IMR-90 (cell line): Measurements from ENCODE around the gene RAP1GAP2. TPM values are rescaled to one million over a fixed set of nuclear protein-coding genes. Genes with fewer than 3 reads are reported as not detected.

Experiments
- ATAC-seq: fragments of 200-7000 bp; cut with Tn5 transposase; 2 replicates; pipeline ENCODE4 v1.9.1; 2020; ENCODE audit warnings: low read depth, mild to moderate bottlenecking, moderate library complexity
- BruUV-seq: library from RNA; stranded (reverse); fragments of 400-500 nt; replicated peaks from 2 replicates; lab custom pipeline; 2021; lab: Mats Ljungman, UMichigan
- CTCF ChIA-PET: fragments of 300-600 bp; formaldehyde crosslinking; extraction: SDS; loops from one replicate; lab custom pipeline; 2021; ENCODE audit warnings: antibody characterized with exemption; lab: Yijun Ruan, JAX
- POLR2A ChIA-PET: fragments of 300-600 bp; sonication (Branson Sonifier 250); formaldehyde crosslinking; loops from one replicate; lab custom pipeline; 2022; ENCODE audit warnings: antibody characterized with exemption; ENCODE audit not compliant: unreplicated experiment; lab: Charles Lee
- DNase-seq: peaks from one replicate; pipeline ENCODE4 v3.0.0; 2013
- H2AFZ ChIP-seq: replicated peaks from 2 replicates; pipeline ENCODE3; 2013; ENCODE audit warnings: low read length, mild to moderate bottlenecking; ENCODE audit not compliant: poor library complexity
- H2AK5ac ChIP-seq: 2 replicates; pipeline ENCODE4 v1.6.1; 2013; ENCODE audit warnings: low read depth, low read length, inconsistent platforms
- H2AK9ac ChIP-seq: replicated peaks from 2 replicates; pipeline ENCODE3; 2013; ENCODE audit warnings: mild to moderate bottlenecking, low read depth, low read length, moderate library complexity; ENCODE audit not compliant: poor library complexity
- H2BK120ac ChIP-seq: 2 replicates; pipeline ENCODE4 v1.6.1; 2013; ENCODE audit warnings: low read depth, low read length, inconsistent platforms
- H2BK15ac ChIP-seq: 3 replicates; pipeline ENCODE4 v1.6.1; 2013; ENCODE audit warnings: low read depth, low read length, inconsistent platforms
- H2BK20ac ChIP-seq: 2 replicates; pipeline ENCODE4 v1.6.1; 2013; ENCODE audit warnings: low read depth, mild to moderate bottlenecking, inconsistent platforms, low read length, moderate library complexity
- H2BK5ac ChIP-seq: 2 replicates; pipeline ENCODE4 v1.6.1; 2013; ENCODE audit warnings: mild to moderate bottlenecking, low read depth, low read length, inconsistent platforms; ENCODE audit not compliant: poor library complexity, severe bottlenecking
- H3K14ac ChIP-seq: replicated peaks from 2 replicates; pipeline ENCODE4 v1.6.1; 2013; ENCODE audit warnings: low read depth, low read length, inconsistent platforms
- H3K18ac ChIP-seq: 2 replicates; pipeline ENCODE4 v1.6.1; 2013; ENCODE audit warnings: low read depth, low read length, control low read depth
- H3K23ac ChIP-seq: 2 replicates; pipeline ENCODE4 v1.6.1; 2013; ENCODE audit warnings: low read depth, low read length, inconsistent platforms
- H3K27ac ChIP-seq: 2 replicates; pipeline ENCODE4 v1.5.1; 2013; ENCODE audit warnings: mild to moderate bottlenecking, control low read depth, low read length; ENCODE audit not compliant: insufficient read depth
- H3K27me3 ChIP-seq: 2 replicates; pipeline ENCODE4 v1.6.1; 2013; ENCODE audit warnings: low read length; ENCODE audit not compliant: control insufficient read depth, insufficient read depth
- H3K36me3 ChIP-seq: 2 replicates; pipeline ENCODE4 v1.6.1; 2013; ENCODE audit warnings: low read length, mixed read lengths; ENCODE audit not compliant: control insufficient read depth, insufficient read depth
- H3K4ac ChIP-seq: 2 replicates; pipeline ENCODE4 v1.6.1; 2013; ENCODE audit warnings: low read depth, low read length, inconsistent platforms
- H3K4me1 ChIP-seq: 2 replicates; pipeline ENCODE4 v1.6.1; 2013; ENCODE audit warnings: low read length, mixed read lengths; ENCODE audit not compliant: control insufficient read depth, insufficient read depth
- H3K4me2 ChIP-seq: 2 replicates; pipeline ENCODE4 v1.6.1; 2013; ENCODE audit warnings: low read depth, mild to moderate bottlenecking, control low read depth, low read length, moderate library complexity
- H3K4me3 ChIP-seq: 2 replicates; pipeline ENCODE4 v1.5.1; 2013; ENCODE audit warnings: low read depth, mild to moderate bottlenecking, control low read depth, low read length, moderate library complexity; ENCODE audit not compliant: insufficient read depth
- H3K56ac ChIP-seq: 2 replicates; pipeline ENCODE4 v1.6.1; 2013; ENCODE audit warnings: low read length, inconsistent platforms; ENCODE audit not compliant: insufficient read depth; ENCODE audit errors: extremely low read depth
- H3K79me1 ChIP-seq, 2 experiments: 2 replicates each; pipeline ENCODE4 v1.6.1; 2013; ENCODE audit warnings: low read length in 2 of 2, inconsistent platforms in 1 of 2, low read depth in 1 of 2
- H3K9ac ChIP-seq: 2 replicates; pipeline ENCODE4 v1.6.1; 2013; ENCODE audit warnings: low read depth, low read length, control low read depth
- H3K9me1 ChIP-seq: 2 replicates; pipeline ENCODE4 v1.6.1; 2013; ENCODE audit warnings: low read length, inconsistent platforms; ENCODE audit not compliant: insufficient read depth
- H3K9me3 ChIP-seq: 2 replicates; pipeline ENCODE4 v1.6.1; 2013; ENCODE audit warnings: low read length; ENCODE audit not compliant: control insufficient read depth, insufficient read depth
- H4K20me1 ChIP-seq: 2 replicates; pipeline ENCODE4 v1.6.1; 2013; ENCODE audit warnings: low read length, inconsistent platforms; ENCODE audit not compliant: insufficient read depth
- H4K5ac ChIP-seq: 2 replicates; pipeline ENCODE4 v1.6.1; 2013; ENCODE audit warnings: mild to moderate bottlenecking, low read depth, low read length, control low read depth
- H4K8ac ChIP-seq, 2 experiments: 2 replicates each; pipeline ENCODE4 v1.6.1; 2013; ENCODE audit warnings: low read depth in 2 of 2, low read length in 2 of 2, control low read depth in 1 of 2, inconsistent platforms in 1 of 2
- H4K91ac ChIP-seq: 2 replicates; pipeline ENCODE4 v1.6.1; 2013; ENCODE audit warnings: low read depth, low read length, inconsistent platforms; ENCODE audit not compliant: insufficient read depth
- BHLHE40 ChIP-seq: fragments of 150-350 bp; IDR thresholded peaks from 2 replicates; pipeline ENCODE4 v1.6.1; 2016; ENCODE audit warnings: mild to moderate bottlenecking, low read depth, low read length
- FOS ChIP-seq: fragments of 150-350 bp; IDR thresholded peaks from 2 replicates; pipeline ENCODE4 v1.6.1; 2016; ENCODE audit warnings: low read depth, low read length
- MAFK ChIP-seq: IDR thresholded peaks from 2 replicates; pipeline ENCODE4 v1.6.1; 2012; ENCODE audit warnings: low read depth, low read length, improper control_type of control experiment
- MAZ ChIP-seq: IDR thresholded peaks from 2 replicates; pipeline ENCODE4 v1.6.1; 2012; ENCODE audit warnings: low read depth, mild to moderate bottlenecking, low read length, improper control_type of control experiment, moderate library complexity, borderline replicate concordance
- NFE2L2 ChIP-seq: fragments of 150-350 bp; IDR thresholded peaks from 2 replicates; pipeline ENCODE4 v1.6.1; 2016; ENCODE audit warnings: low read depth, mild to moderate bottlenecking, low read length
- POLR2A ChIP-seq: IDR thresholded peaks from 2 replicates; pipeline ENCODE4 v1.6.1; 2012; ENCODE audit warnings: mild to moderate bottlenecking, low read depth, low read length
- RAD21 ChIP-seq: IDR thresholded peaks from 2 replicates; pipeline ENCODE4 v1.6.1; 2012; ENCODE audit warnings: low read length, improper control_type of control experiment
- RCOR1 ChIP-seq: IDR thresholded peaks from 2 replicates; pipeline ENCODE4 v1.6.1; 2012; ENCODE audit warnings: mild to moderate bottlenecking, low read length, improper control_type of control experiment; ENCODE audit not compliant: insufficient replicate concordance
- RFX5 ChIP-seq: IDR thresholded peaks from 2 replicates; pipeline ENCODE4 v1.8.0; 2012; ENCODE audit warnings: low read depth, mild to moderate bottlenecking, low read length, moderate library complexity
- SMC3 ChIP-seq: fragments of 150-350 bp; IDR thresholded peaks from 2 replicates; pipeline ENCODE4 v1.6.1; 2016; ENCODE audit warnings: low read depth, mild to moderate bottlenecking, antibody characterized with exemption, low read length, moderate library complexity
- WGBS, 2 experiments: methylation state at CpG; one replicate each; pipeline versions ENCODE4 v1.1.5 to v1.1.7; 2013; ENCODE audit warnings: missing lambda C conversion rate in 2 of 2; ENCODE audit not compliant: insufficient read length in 1 of 2; ENCODE audit errors: extremely low coverage in 2 of 2; 5-methylcytosine and 5-hydroxymethylcytosine counted together
- dilution Hi-C: fragments of 300-500 bp; cut with HindIII; formaldehyde crosslinking; loops from one replicate; pipeline ENCODE4 v1.14.3; 2018; ENCODE audit warnings: low sequenced_read_pairs; ENCODE audit not compliant: unreplicated experiment
- in situ Hi-C: fragments of 300-500 bp; cut with MboI; formaldehyde crosslinking; loops from 3 replicates; pipeline ENCODE4 v1.14.3; 2019; ENCODE audit warnings: low sequenced_read_pairs, inconsistent platforms, mixed read lengths
- intact Hi-C: fragments of 100-400 bp; cut with micrococcal nuclease; formaldehyde crosslinking; loops from 2 replicates; pipeline ENCODE4 v1.10.0; 2022
- polyA plus RNA-seq, 3 experiments: library from polyadenylated mRNA; depleted of rRNA; stranded (reverse); fragments of >200 nt; gene quantifications; 2 replicates each; pipeline ENCODE4 v1.2.3, GENCODE V29; 2012; ENCODE audit warnings: low replicate concordance in 1 of 3
- total RNA-seq: library from RNA; depleted of rRNA; stranded (reverse); fragments of >200 nt; gene quantifications from 2 replicates; pipeline ENCODE4 v1.2.3, GENCODE V29; 2012
- TF ChIP-seq, protein P1 (sequence below): conservative IDR thresholded peaks from 2 replicates; pipeline ENCODE4 v1.5.1; 2012; ENCODE audit warnings: mild to moderate bottlenecking, low read depth, low read length, improper control_type of control experiment
- TF ChIP-seq, protein P2 (sequence below): fragments of 150-350 bp; IDR thresholded peaks from 2 replicates; pipeline ENCODE4 v1.6.1; 2016; ENCODE audit warnings: low read depth, mild to moderate bottlenecking, low read length, moderate library complexity, borderline replicate concordance
- TF ChIP-seq, protein P3 (sequence below): fragments of 150-350 bp; IDR thresholded peaks from 2 replicates; pipeline ENCODE4 v1.6.1; 2017; ENCODE audit warnings: mild to moderate bottlenecking, antibody characterized with exemption, low read length, low read depth

Gene RAP1GAP2
- total and polyA plus RNA-seq, 2 of the 4 experiments (the other 2 are of a cell fraction) = 5.7 to 7.5 TPM

DNA sequence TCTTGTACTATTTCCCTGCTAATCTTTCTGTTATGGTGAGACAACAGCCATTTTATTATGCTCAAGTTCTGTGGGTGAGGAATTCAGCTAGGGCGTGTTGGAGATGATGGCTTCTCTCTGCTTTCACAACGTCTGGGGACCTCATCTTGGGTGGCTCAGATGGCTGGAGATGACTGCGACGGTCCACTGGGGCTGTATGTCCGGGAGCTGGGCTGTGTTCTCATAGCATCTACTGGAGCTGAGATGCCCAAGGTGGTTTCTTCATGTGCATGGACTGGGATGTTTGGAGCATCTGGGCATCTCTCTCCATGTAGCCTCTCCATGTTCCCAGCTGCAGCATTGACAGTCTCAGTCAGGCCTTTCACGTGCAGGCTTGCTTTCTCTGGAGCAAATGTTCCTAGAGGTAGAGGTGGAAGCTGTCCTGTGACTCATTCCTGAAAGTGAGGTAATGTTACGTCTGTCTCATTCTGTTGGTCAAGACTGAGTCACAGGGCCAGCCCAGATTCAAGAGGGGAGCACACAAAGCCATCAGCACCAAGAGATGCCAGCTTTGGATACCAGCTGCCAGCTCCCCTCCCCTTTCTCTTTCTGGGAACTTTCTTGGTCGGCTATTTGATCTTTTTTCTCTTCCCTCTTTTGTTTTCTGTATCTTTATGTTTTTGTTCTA is 96.2 kb downstream of the RAP1GAP2 start (continued):
- TF ChIP-seq SMC3 = no peak

DNA sequence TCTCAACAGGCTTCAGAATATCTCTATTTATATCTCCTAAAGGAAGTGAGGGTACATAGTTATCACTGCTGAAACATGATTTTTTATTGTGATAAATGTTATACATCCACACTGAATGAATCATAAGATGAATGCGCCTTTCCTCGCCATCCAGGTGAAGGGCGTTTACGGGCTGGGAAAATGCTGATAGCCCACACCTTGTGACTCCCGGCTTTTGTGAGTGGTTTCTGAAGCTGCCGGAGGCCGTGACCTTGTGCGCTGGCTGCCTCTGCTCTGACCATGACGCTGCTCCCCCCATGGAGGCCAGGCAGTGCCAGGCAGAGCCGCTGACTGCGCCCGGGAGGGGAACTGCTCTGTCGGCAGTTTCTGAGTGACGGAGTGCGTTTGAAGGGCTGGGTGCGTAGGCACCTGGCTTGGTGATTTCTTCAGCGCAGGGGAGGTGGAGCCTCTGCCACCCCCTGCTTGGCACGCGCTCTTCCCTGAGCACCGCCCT is 97.2 kb downstream of the RAP1GAP2 start:
- dilution Hi-C loops (no loop called here), in situ Hi-C loops (no loop called here), intact Hi-C loops (no loop called here)
- Histone ChIP-seq H2BK120ac (no peak overlapping the region), H3K9ac (no peak overlapping the region), H3K4ac (no peak overlapping the region), H3K18ac (no peak overlapping the region), H3K36me3 (no peaks in the 10 kb centered on the region), H3K4me1 (peaks cover 2% of the 10 kb centered on the region), H2AK5ac (no peak overlapping the region), H4K91ac (no peak overlapping the region), H3K56ac (no peak overlapping the region), H3K4me3 (no peak overlapping the region), H2BK5ac (peak overlapping the region; percentile 8), H3K4me2 (no peak overlapping the region), H2AK9ac (peak overlapping the region; percentile 33), H2AFZ (no peak overlapping the region), H2BK20ac (no peak overlapping the region), H3K27me3 (no peaks in the 10 kb centered on the region), H4K20me1 (peaks cover 5% of the 10 kb centered on the region; the same call in 1 of the 2 replicates), H3K27ac (no peak overlapping the region), H4K5ac (no peak overlapping the region), H2BK15ac (no peak overlapping the region), H3K14ac (no peak overlapping the region), H3K23ac (no peak overlapping the region), H3K9me1 (0 out of 2 replicates have a peak, but pooled peaks cover 4% of the 10 kb centered on the region), H3K9me3 (no peaks in the 10 kb centered on the region), H3K79me1 (peaks cover 4 to 6% of the 10 kb centered on the region in 2 experiments; a peak in 3 of 4 replicates), H4K8ac (no peak overlapping the region)
- ATAC-seq (no peak), DNase-seq (no peak)
- WGBS, 2 experiments = 90% methylated on average over 8 of the region's 20 CpGs; no CpG with 5 or more reads in 1 of the 2 experiments
- ChIA-PET POLR2A (no interaction called here), CTCF (no interaction called here)
- no TSS peak for BruUV-seq
- TF ChIP-seq BHLHE40 (no peak), MAZ (no peak), RFX5 (no peak), NFE2L2 (no peak), RCOR1 (no peak), MAFK (no peak), RAD21 (no peak), POLR2A (no peak), FOS (no peak)
- TF ChIP-seq, protein P1, sequence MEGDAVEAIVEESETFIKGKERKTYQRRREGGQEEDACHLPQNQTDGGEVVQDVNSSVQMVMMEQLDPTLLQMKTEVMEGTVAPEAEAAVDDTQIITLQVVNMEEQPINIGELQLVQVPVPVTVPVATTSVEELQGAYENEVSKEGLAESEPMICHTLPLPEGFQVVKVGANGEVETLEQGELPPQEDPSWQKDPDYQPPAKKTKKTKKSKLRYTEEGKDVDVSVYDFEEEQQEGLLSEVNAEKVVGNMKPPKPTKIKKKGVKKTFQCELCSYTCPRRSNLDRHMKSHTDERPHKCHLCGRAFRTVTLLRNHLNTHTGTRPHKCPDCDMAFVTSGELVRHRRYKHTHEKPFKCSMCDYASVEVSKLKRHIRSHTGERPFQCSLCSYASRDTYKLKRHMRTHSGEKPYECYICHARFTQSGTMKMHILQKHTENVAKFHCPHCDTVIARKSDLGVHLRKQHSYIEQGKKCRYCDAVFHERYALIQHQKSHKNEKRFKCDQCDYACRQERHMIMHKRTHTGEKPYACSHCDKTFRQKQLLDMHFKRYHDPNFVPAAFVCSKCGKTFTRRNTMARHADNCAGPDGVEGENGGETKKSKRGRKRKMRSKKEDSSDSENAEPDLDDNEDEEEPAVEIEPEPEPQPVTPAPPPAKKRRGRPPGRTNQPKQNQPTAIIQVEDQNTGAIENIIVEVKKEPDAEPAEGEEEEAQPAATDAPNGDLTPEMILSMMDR = no peak
- TF ChIP-seq, protein P2, sequence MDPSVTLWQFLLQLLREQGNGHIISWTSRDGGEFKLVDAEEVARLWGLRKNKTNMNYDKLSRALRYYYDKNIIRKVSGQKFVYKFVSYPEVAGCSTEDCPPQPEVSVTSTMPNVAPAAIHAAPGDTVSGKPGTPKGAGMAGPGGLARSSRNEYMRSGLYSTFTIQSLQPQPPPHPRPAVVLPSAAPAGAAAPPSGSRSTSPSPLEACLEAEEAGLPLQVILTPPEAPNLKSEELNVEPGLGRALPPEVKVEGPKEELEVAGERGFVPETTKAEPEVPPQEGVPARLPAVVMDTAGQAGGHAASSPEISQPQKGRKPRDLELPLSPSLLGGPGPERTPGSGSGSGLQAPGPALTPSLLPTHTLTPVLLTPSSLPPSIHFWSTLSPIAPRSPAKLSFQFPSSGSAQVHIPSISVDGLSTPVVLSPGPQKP = no peak
- TF ChIP-seq, protein P3, sequence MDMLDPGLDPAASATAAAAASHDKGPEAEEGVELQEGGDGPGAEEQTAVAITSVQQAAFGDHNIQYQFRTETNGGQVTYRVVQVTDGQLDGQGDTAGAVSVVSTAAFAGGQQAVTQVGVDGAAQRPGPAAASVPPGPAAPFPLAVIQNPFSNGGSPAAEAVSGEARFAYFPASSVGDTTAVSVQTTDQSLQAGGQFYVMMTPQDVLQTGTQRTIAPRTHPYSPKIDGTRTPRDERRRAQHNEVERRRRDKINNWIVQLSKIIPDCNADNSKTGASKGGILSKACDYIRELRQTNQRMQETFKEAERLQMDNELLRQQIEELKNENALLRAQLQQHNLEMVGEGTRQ = no peak
